NCI-H2227 treated with DMSO at 0.1 percent for 48 hours (cell line): ENCODE data around the gene PAIP2B.
A peak's percentile ranks its signal among the peaks of the same experiment; 100 is the strongest.
"Not testable (repeated sequence)": the region's sequence is repeated elsewhere in the genome, so short reads cannot be mapped to it uniquely, and the experiment has no call there.

ENCODE experiments used
- DNase-seq: peaks from one replicate; lab custom pipeline; 2025; lab: John Stamatoyannopoulos, UW

PAIP2B gene, protein sequence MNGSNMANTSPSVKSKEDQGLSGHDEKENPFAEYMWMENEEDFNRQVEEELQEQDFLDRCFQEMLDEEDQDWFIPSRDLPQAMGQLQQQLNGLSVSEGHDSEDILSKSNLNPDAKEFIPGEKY

DNA sequence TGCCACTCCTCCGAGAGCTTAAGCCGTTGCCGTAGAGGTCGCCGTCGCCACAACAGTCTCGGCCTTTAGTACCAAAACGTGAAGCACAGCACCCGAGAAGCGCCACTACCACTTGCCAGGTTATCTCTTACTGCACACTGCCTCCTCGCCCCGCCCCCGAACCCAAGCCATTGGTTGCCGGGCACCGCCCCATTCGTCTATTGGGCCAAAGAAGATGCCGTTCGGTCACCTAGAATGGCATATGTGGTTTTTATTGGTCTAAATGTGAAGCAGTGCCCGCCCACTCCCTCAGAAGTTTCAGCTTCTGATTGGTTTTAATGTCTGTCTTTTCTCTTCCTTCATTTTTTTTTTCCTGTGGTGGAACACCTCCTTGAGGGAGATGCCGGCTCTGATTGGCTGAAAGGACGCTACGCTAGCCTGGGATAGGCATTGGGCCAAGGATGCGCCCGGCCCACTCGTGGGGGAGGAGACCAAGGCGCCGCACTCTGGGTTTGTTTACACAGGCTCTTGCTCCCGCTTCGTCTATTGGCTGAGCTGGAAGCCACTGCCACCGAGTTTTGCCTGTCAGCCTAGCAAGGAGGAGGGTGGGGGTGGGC is at the start of gene PAIP2B:
TSS of gene PAIP2B (minus strand) at position 139 of the 596 bp plus-strand sequence. CDS start 24,514 bp downstream, outside the sequence.
- DNase-seq, result peak; percentile 99

GRCh38 chr2:71275939-71276310 is 49.0 kb upstream of the PAIP2B start:
- no peak for DNase-seq

GRCh38 chr2:71269511-71270090 is 42.7 kb upstream of the PAIP2B start:
- DNase-seq, result no peak

GRCh38 chr2:71263386-71263785 is 36.5 kb upstream of the PAIP2B start:
- no peak for DNase-seq

- no peak for DNase-seq
Observed at GRCh38 chr2:71261534-71261933, 34.6 kb upstream of the PAIP2B start.

DNA sequence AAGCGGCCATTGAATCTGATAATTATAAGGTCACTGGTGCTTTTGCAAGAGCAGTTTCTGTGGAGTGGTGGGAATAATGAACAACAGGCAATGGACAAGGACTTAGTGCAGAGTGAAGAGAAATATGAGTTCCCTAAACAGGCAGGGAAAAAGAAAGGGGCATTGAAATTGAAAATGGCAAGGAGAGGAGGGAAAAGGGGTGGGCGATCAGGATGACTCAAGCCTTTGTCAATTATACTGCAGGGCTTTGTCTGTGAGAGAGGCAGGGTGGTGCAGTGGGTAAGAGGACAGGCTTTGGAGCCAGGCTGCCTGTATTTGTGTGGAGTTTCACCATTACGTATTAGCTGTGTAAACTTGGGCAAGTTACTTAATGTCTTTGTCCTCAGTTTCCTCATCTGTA is 29.5 kb upstream of the PAIP2B start:
- no peak for DNase-seq

- no peak for DNase-seq
Observed at GRCh38 chr2:71254776-71255175, 27.9 kb upstream of the PAIP2B start.

- no peak for DNase-seq
Observed at GRCh38 chr2:71254078-71254477, 27.2 kb upstream of the PAIP2B start.

DNA sequence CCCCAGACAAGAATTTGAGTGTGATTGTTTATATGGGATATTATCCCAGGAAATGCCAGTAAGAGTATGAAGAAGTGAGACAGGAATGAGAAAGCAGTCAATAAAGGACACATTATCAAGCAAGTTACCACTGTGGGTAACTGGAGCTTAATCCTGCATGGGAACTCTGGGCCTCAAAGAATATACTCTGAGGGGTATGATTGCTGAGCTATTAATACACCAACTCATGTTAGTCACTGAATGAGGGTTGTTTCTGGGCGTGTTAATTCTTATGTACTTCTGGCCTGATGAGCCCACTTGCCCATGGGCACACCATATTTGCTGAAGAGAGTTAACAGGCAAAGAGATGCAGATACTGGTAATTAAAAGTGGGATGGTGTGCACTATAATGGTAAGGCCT is 26.6 kb upstream of the PAIP2B start:
- DNase-seq, result no peak

- no peak for DNase-seq
Observed at GRCh38 chr2:71252862-71253261, 26.0 kb upstream of the PAIP2B start.

- no peak for DNase-seq
Observed at GRCh38 chr2:71250935-71251334, 24.0 kb upstream of the PAIP2B start.

GRCh38 chr2:71244302-71244660 is 17.4 kb upstream of the PAIP2B start:
- DNase-seq, result no peak

GRCh38 chr2:71243634-71244301 is 16.9 kb upstream of the PAIP2B start:
- DNase-seq, result peak; percentile 5

DNA sequence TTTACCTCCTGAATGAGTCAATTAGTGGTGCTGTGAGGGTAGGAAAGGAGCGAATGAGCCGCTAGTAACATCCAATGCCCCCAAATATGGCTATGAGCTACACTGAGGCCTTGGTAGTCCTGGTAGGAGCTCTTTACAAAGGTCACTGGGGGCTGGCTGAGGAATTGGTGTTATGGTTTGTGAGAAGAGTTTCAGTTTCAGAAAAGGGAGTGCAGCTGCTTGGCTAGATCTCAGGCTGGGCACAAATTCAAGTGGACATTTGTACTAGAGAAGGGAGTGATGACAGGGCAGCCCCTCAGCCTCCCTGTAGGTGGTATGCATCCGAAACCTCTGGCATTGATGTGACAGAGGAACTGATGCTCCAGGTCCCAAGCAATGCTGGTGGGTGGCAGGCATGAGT is 13.9 kb upstream of the PAIP2B start:
- DNase-seq, result no peak

GRCh38 chr2:71238089-71238488 is 11.2 kb upstream of the PAIP2B start:
- no peak for DNase-seq

GRCh38 chr2:71235930-71236587 is 9.2 kb upstream of the PAIP2B start:
- DNase-seq, result no peak

DNA sequence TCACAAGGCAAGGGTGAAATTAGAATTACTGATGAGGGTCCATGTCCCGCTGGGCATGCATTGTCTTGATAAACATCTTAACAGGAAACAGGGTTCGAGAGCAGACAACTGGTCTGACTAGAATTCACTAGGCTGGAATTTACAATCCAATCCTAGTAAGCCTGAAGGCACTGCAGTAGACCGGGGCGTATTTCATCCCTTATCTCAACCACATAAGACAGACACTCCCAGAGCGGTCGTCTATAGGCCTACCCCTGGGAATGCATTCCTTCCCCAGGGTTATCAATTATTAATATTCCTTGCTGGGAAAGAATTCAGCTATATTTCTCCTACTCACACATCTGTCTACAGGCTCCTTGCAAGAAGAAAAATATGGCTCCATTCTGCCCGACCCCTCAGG is 6.2 kb upstream of the PAIP2B start:
- not testable (repeated sequence) for DNase-seq

DNA sequence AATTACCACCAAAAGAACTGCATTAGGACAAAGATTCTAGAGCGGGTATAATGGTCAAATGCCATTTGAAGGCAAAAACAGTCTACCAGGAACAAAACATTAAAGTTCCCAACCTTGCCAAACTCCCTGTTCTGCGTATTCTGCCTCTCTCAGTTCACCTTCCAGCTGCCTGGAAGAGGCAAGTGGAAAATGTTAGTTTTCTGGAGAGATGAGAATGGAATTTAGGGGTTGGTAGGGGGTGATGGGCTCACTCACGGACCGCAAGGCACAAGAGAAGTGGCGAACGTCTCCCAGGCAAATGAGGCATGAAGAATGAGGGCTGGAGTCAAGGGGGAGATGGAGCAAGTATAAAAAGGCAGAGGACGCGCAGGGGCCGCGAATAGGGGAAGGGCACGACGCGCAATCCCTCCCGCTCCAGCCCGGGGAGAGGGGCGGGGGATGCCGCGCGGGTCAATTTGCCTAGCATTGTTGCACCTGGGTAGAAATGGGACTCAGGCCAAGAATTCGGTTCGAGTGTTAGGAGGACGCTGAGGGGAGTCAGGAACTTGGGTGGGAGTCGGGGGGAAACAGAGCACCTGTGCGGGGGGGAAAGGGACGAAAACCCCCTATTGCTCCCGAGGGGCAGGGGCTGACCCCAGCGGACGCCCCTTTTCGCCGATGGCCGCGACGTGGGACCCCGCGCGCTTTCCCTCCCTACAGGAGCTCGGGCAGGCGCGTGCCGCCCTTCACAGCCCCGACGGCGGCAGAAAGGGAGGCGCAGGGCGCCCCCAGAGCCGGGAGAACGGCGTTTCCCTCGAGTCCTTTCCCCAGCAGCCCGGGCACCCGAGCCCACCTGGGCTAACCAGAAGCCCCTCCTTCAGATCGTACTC is 573 bp downstream of the PAIP2B start:
- DNase-seq, result peak; percentile 34

- no peak for DNase-seq
Observed at GRCh38 chr2:71224935-71225334, 2.0 kb downstream of the PAIP2B start.

DNA sequence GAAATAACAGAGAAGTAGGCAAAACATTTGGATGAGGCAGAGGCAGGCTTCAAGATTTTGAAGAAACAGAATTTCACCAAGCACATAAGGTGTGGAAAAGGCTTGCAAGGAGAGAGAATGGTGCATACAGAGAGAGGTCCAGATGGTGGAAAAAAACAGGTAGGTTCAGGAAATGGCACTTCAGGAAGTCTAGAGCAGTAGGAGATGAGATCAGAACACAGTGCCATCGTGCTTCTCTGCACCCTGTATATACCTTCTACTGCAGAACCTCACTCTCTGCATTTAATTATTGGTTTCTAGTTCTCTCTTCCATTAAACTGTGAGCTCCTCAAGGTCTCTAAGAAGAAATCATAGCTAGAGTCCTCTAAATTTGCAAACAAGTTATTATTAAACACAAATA is 2.4 kb downstream of the PAIP2B start:
- no peak for DNase-seq

GRCh38 chr2:71223767-71224333 is 3.1 kb downstream of the PAIP2B start:
- DNase-seq, result peak; percentile 39

GRCh38 chr2:71220743-71221142 is 6.2 kb downstream of the PAIP2B start:
- no peak for DNase-seq
